ENCODE results near the gene KCNJ18.
"Not testable (repeated sequence)": the region's sequence is repeated elsewhere in the genome, so short reads cannot be mapped to it uniquely, and the experiment has no call there.

KCNJ18 gene

DNA sequence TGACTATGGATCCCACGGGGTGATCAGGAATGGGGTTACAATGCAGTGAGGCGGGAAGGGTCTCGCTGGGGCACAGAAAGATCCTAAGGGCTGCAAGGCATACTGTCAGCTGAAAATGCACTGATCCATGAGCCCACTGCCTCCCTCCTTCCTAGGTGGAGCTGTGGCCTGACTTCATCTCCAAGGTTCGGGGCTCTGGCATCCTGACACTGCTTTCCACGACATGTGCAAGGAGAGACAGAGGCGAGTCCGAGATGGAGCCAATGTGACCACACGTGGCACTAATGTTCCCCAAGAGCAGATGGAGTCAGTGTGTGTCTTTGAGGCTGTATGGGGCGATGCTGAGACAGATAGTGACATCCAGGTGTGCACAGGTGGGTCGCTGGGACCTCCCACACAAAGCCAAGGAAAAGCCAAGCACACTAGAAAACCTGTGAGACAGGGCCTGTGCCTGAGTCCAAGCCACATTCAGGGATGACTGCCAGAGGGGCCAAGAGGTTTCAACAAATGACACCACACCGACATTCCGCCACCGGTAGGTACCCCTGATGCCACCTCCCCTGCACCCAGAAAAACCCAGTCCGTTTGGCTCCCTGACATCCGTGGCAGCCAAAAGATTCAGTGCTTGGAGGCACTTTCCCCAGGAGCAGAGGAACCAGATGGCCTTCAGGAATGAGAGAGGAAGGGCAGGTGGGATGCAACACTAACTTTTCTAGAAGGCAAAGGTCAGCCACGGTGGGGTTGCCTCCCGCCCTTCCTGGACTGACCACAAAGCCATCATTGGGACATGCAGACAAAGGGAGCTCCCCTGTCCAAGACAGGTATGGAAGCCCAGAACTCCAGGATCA is 17.2 kb upstream of the KCNJ18 start:
- not testable (repeated sequence) for H3K27ac ChIP-seq (ENCODE audit: low read depth, low read length); H3K27me3 ChIP-seq (ENCODE audit: control insufficient read depth, insufficient read depth, low read length); H3K4me3 ChIP-seq (ENCODE audit: low read length)

DNA sequence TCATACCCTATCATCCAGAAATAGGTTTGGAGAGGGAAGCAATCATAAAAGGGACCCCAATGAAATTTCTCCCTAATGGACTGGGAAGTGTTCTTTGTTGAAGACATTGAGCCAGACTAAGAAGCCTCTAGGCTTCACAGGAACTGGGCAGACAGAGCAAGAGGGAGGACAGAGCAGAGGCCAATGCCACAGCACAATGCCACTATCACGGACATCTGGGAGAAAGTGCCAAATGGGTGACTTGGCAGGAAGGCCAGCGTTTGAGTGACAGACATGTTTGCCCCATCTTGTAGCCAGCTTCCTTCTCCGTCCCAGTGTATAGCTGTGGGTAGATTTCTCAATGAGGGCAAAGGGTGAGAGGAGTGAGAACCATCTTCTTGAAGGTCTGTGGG is 16.6 kb upstream of the KCNJ18 start:
- H3K36me3 ChIP-seq (ENCODE audit: control insufficient read depth, insufficient read depth, low read length); H3K9ac ChIP-seq (ENCODE audit: low read length); H3K4me1 ChIP-seq (ENCODE audit: control insufficient read depth, insufficient read depth, low read length); H3K27ac ChIP-seq (ENCODE audit: low read depth, low read length); H3K4me3 ChIP-seq (ENCODE audit: low read length); H3K27me3 ChIP-seq (ENCODE audit: control insufficient read depth, insufficient read depth, low read length): not testable (repeated sequence)

More for the DNA sequence above, 17.2 kb upstream of the KCNJ18 start:
- H3K36me3 ChIP-seq (ENCODE audit: control insufficient read depth, insufficient read depth, low read length); H3K4me1 ChIP-seq (ENCODE audit: control insufficient read depth, insufficient read depth, low read length); H3K9ac ChIP-seq (ENCODE audit: low read length): not testable (repeated sequence)

DNA sequence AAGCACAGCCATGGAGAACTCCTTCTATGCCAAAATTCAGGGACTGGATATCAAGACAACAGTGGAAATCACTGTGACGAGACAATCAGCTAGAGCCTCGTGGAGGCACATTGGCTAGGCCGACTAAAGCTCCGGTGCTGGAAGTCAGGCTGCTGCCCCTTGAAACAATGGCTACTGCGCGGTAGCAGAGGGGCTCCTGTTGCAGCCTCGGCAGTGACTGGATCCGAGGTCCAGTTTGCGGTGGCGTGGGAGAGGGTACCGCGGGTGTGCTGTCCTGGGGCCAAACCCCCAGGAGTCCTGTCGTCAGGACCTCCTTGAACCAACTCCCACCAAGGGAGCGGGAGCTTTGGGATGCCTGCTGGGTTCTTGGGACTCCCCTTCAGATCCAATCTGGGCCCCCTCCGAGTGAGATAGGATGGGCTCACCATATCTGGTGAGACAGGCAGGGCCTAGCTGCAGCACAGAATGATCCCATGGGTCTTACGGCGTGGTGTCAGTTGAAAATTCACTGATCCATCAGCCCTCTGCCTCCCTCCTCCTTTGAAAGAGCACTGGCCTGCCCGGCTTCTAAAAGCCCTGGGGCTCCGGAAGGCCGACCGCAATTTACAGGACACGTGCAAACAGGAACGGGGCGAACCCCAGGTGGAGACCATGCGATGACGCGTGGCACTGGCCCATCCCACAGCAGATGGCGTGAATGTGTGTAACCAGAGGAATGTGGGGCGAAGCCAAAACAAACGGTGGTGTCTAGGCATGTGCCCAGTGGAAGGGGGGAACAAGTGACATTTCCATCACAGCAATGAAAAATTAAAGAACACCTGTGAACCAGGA is 15.8 kb upstream of the KCNJ18 start:
- no peaks in the 10 kb centered on the region for H3K4me1 ChIP-seq (ENCODE audit: control insufficient read depth, insufficient read depth, low read length)
- no peak overlapping the region for H3K27ac ChIP-seq (ENCODE audit: low read depth, low read length)
- no peaks in the 10 kb centered on the region for H3K27me3 ChIP-seq (ENCODE audit: control insufficient read depth, insufficient read depth, low read length)
- no peaks in the 10 kb centered on the region for H3K36me3 ChIP-seq (ENCODE audit: control insufficient read depth, insufficient read depth, low read length)
- H3K4me3 ChIP-seq (ENCODE audit: low read length) = no peak overlapping the region
- no peak overlapping the region for H3K9ac ChIP-seq (ENCODE audit: low read length)

DNA sequence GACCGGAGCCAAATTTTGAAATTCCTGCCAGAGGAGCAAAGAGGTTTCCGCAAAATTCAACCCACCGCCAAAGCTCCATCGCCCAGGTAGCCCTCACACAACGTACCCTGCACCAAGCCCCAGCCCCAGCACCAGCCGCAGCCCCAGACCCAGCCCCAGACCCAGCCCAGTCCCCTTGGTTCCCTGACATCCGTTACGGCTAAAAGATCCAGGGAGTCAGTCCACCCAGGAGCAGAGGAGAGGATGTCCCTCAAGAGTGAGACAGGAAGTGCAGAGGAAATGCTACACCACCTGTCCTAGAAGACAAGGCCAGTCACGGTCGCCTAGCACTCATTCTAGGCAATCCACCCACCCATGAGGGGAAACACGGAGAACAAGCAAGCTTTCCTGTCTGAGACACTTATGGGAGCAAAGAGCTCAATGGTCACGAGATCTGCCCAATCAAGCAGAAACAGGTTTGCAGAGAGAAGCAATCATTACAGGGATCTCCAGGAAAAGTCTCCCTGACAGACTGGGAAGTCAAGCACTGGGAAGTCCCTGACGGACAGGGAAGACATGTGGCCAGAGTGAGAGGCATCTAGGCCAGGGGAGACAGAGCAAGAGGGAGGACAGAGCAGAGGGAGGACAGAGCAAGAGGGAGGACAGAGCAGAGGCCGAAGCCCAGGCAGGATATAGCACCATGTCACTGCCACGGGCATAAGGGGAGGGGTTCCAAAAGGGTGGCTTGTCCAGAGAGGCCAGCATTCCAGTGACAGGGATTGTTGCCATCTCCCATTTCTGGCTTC is 15.0 kb upstream of the KCNJ18 start:
- Histone ChIP-seq H3K4me1 (ENCODE audit: control insufficient read depth, insufficient read depth, low read length) (no peaks in the 10 kb centered on the region), H3K4me3 (ENCODE audit: low read length) (no peak overlapping the region), H3K27ac (ENCODE audit: low read depth, low read length) (no peak overlapping the region), H3K36me3 (ENCODE audit: control insufficient read depth, insufficient read depth, low read length) (no peaks in the 10 kb centered on the region), H3K9ac (ENCODE audit: low read length) (no peak overlapping the region), H3K27me3 (ENCODE audit: control insufficient read depth, insufficient read depth, low read length) (no peaks in the 10 kb centered on the region)

DNA sequence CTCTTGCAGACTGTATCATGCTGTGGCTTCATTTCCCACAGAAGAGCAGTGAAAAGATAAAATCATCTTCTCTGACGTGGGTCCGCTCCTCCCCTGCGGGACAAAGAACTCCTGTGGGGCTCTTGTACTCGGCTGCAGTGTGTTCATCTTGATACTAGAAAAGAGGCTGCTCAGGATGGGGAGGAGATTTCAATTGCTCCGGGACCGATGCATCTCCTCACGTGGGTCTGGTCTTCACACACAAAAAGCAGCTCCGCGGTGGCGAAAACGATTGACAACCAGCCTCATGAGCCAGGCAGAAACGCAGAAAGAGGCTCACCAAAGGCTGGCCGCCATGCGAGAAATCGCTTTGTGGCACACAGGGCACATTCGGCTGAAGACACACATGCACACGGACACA is 14.4 kb upstream of the KCNJ18 start:
- H3K9ac ChIP-seq (ENCODE audit: low read length) = no peak overlapping the region

DNA sequence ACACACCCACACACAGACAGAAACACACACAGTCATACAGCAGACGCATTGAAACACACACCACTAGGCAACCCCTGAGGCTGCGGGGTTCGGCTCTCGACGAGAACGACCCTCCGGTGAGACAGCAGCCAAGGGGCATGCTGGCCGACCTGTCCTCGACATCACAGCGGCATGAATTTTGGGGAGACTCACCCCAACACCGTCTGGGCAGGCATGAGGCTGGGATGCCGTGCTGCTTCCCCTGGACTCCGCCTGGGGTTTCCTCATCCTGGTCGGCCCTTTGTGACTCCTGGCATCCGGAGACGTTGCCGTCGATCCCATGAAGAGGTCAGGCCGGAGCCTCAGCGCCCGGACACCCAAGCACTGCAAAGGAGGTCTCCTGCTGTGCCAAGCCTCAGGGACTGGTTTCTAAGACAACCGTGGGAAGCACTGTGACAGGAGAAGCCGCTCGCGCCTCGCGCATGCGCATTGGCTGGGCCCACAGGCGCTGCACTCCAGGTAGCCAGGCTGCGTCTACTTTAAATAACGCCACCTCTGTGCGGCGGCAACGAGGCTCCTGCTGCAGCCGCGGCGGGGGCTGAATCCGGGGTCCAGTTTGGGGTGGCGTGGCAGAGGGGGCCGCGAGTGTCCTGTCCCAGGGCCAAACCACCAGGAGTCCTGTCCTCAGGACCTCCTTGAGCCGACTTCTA is 13.8 kb upstream of the KCNJ18 start:
- H3K4me3 ChIP-seq (ENCODE audit: low read length) = no peak overlapping the region
- no peak overlapping the region for H3K9ac ChIP-seq (ENCODE audit: low read length)
- H3K4me1 ChIP-seq (ENCODE audit: control insufficient read depth, insufficient read depth, low read length) = no peaks in the 10 kb centered on the region
- H3K36me3 ChIP-seq (ENCODE audit: control insufficient read depth, insufficient read depth, low read length) = no peaks in the 10 kb centered on the region
- no peak overlapping the region for H3K27ac ChIP-seq (ENCODE audit: low read depth, low read length)
- no peaks in the 10 kb centered on the region for H3K27me3 ChIP-seq (ENCODE audit: control insufficient read depth, insufficient read depth, low read length)

More for the DNA sequence above, 14.4 kb upstream of the KCNJ18 start:
- Histone ChIP-seq H3K4me3 (ENCODE audit: low read length) (no peak overlapping the region), H3K36me3 (ENCODE audit: control insufficient read depth, insufficient read depth, low read length) (no peaks in the 10 kb centered on the region), H3K4me1 (ENCODE audit: control insufficient read depth, insufficient read depth, low read length) (no peaks in the 10 kb centered on the region), H3K27ac (ENCODE audit: low read depth, low read length) (no peak overlapping the region), H3K27me3 (ENCODE audit: control insufficient read depth, insufficient read depth, low read length) (no peaks in the 10 kb centered on the region)

DNA sequence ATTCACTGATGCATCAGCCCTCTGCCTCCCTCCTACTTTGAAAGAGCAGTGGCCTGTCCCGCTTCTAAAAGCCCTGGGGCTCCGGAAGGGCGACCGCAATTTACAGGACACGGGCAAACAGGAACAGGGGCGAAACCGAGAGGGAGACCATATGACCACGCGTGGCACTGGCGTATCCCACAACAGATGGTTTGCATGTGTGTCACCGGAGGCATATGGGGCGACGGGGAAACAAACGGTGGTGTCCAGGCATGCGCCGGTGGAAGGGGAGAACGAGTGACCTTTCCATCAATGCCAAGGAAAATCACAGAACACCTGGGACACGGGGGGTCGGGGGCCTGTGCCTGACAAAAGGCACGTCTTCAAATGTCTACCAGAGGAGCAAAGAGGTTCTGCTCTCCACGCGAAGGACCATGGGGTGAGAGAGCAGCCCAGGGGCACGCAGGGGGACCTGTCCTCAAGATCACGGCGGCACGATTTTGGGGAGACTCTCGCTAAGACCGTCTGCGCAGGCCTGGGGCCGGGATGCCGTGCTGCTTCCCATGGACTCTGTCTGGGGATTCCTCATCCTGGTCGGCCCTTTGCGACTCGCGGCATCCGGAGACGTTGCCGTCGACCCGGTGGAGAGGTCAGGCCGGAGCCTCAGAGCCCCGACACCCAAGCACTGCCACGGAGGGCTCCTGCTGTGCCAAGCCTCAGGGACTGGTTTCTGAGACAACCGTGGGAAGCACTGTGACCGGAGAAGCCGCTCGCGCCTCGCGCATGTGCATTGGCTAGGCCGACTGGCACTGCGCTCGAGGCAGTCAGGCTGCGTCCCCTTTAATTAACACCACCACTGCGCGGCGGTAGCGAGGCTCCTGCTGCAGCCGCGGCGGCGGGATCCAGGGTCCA is 12.8 kb upstream of the KCNJ18 start:
- Histone ChIP-seq H3K27ac (ENCODE audit: low read depth, low read length) (no peak overlapping the region), H3K4me1 (ENCODE audit: control insufficient read depth, insufficient read depth, low read length) (no peaks in the 10 kb centered on the region), H3K27me3 (ENCODE audit: control insufficient read depth, insufficient read depth, low read length) (no peaks in the 10 kb centered on the region), H3K4me3 (ENCODE audit: low read length) (no peak overlapping the region), H3K9ac (ENCODE audit: low read length) (no peak overlapping the region), H3K36me3 (ENCODE audit: control insufficient read depth, insufficient read depth, low read length) (no peaks in the 10 kb centered on the region)

DNA sequence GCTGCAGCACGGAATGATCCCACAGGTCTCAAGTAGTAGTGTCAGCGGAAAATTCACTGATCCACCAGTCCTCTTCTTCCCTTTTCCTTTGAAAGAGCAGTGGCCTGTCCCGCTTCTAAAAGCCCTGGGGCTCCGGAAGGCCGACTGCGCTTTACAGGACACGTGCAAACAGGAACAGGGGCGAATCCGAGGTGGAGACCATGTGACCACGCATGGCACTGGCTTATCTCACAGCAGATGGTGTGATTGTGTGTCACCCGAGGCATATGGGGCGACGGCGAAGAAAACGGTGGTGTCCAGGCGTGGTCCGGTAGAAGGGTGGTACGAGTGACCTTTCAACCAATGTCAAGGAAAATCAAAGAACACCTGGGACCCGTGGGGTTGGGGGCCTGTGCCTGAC is 12.0 kb upstream of the KCNJ18 start:
- Histone ChIP-seq H3K9ac (ENCODE audit: low read length) (no peak overlapping the region), H3K4me1 (ENCODE audit: control insufficient read depth, insufficient read depth, low read length) (no peaks in the 10 kb centered on the region), H3K36me3 (ENCODE audit: control insufficient read depth, insufficient read depth, low read length) (no peaks in the 10 kb centered on the region), H3K27me3 (ENCODE audit: control insufficient read depth, insufficient read depth, low read length) (no peaks in the 10 kb centered on the region), H3K27ac (ENCODE audit: low read depth, low read length) (no peak overlapping the region), H3K4me3 (ENCODE audit: low read length) (no peak overlapping the region)

DNA sequence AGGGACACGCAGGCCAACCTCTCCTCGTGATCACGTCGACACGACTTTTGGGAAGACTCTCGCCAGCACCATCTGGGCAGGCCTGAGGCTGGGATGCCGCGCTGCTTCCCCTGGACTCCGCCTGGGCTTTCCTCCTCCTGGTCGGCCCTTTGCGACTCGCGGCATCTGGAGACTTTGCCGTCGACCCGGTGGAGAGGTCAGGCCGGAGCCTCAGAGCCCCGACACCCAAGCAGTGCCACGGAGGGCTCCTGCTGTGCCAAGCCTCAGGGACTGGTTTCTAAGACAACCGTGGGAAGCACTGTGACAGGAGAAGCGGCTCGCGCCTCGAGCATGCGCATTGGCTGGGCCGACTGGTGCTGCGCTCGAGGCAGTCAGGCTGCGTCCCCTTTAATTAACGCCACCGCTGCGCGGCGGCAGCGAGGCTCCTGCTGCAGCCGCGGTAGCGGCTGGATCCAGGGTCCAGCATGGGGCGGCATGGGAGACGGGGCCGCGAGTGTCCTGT is 11.4 kb upstream of the KCNJ18 start:
- not testable (repeated sequence) for H3K27ac ChIP-seq (ENCODE audit: low read depth, low read length)

DNA sequence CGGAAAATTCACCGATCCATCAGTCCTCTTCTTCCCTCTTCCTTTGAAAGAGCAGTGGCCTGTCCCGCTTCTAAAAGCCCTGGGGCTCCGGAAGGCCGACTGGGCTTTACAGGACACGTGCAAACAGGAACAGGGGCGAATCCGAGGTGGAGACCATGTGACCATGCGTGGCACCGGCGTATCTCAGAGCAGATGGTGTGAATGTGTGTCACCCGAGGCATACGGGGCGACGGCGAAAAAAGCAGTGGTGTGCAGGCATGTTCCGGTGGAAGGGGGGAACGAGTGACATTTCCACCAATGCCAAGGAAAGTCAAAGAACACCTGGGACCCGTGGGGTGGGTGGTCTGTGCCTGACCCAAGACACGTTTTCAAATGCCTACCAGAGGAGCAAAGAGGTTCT is 10.7 kb upstream of the KCNJ18 start:
- H3K9ac ChIP-seq (ENCODE audit: low read length); H3K4me3 ChIP-seq (ENCODE audit: low read length); H3K36me3 ChIP-seq (ENCODE audit: control insufficient read depth, insufficient read depth, low read length); H3K27me3 ChIP-seq (ENCODE audit: control insufficient read depth, insufficient read depth, low read length); H3K4me1 ChIP-seq (ENCODE audit: control insufficient read depth, insufficient read depth, low read length); H3K27ac ChIP-seq (ENCODE audit: low read depth, low read length): not testable (repeated sequence)

More for the DNA sequence above, 11.4 kb upstream of the KCNJ18 start:
- not testable (repeated sequence) for H3K4me1 ChIP-seq (ENCODE audit: control insufficient read depth, insufficient read depth, low read length); H3K9ac ChIP-seq (ENCODE audit: low read length); H3K4me3 ChIP-seq (ENCODE audit: low read length); H3K36me3 ChIP-seq (ENCODE audit: control insufficient read depth, insufficient read depth, low read length); H3K27me3 ChIP-seq (ENCODE audit: control insufficient read depth, insufficient read depth, low read length)

DNA sequence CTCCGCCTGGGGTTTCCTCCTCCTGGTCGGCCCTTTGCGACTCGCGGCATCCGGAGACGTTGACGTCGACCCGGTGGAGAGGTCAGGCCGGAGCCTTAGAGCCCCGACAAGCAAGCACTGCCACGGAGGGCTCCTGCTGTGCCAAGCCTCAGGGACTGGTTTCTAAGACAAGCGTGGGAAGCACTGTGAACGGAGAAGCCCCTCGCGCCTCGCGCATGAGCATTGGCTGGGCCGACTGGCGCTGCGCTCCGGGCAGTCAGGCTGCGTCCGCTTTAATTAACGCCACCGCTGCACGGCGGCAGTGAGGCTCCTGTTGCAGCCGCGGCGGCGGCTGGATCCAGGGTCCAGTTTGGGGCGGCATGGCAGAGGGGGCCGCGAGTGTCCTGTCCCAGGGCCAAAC is 10.2 kb upstream of the KCNJ18 start:
- H3K27me3 ChIP-seq (ENCODE audit: control insufficient read depth, insufficient read depth, low read length); H3K4me3 ChIP-seq (ENCODE audit: low read length); H3K9ac ChIP-seq (ENCODE audit: low read length); H3K27ac ChIP-seq (ENCODE audit: low read depth, low read length); H3K4me1 ChIP-seq (ENCODE audit: control insufficient read depth, insufficient read depth, low read length); H3K36me3 ChIP-seq (ENCODE audit: control insufficient read depth, insufficient read depth, low read length): not testable (repeated sequence)
